ENCODE data around the gene CDHR2.

The CDHR2 gene

DNA sequence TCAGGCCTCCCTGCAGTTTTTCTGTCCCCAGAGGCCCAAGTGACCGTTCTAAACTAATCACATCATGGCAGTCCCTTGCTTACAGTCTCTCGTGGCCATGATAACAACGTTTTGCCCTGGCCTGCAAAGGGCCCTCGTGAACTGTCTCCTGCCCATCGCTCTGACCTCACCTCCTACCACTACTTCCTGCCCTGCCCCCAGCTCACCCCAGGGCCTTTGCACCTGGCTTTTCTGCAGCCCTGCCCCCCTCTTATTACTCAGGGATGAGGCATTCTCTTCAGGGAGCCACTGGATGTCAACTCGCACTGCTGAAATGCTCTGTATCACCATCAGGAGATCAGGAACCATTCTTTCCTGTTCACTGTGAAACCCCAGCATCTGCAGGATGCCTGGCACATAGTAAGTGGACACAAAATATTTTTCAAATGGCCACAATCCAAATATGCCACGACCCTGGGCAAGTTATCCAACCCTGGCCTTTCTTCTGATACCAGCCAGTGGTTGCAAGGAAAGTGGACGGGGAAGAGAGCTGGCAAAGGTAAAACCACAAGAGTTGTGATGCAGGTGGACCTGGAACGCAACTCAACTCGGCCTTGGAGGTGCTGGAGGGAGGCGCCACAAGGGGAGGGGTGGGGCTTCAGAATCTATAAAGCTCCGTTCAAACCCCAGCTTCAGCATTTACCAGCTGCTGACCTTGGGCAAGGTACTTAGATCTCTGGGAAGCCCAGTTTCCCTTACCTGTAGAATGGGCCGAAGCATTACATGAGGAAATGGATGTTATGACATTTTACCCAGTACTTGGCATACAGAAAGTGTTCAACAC is 79.5 kb downstream of the CDHR2 start:
- TF ChIP-seq ZNF274 (IDR thresholded peaks at IDR 0.05; ENCODE audit: low read depth, low read length): no peak
- no peak for TF ChIP-seq SUZ12 (IDR thresholded peaks at IDR 0.05; ENCODE audit: extremely low read depth, insufficient read depth, insufficient read length)
- TF ChIP-seq YY1 (IDR thresholded peaks at IDR 0.05; ENCODE audit: insufficient read depth, insufficient read length): no peak
- peaks cover 39% of the 10 kb centered on the region for H3K27me3 ChIP-seq (ENCODE audit: insufficient read depth, insufficient read length)
- H3K9ac ChIP-seq (ENCODE audit: insufficient read length, low read depth): no peak overlapping the region
- H3K4me3 ChIP-seq (ENCODE audit: insufficient read length, low read depth): no peak overlapping the region
- H3K36me3 ChIP-seq (ENCODE audit: insufficient read depth, insufficient read length, low read length): no peaks in the 10 kb centered on the region
- H3K9me3 ChIP-seq (ENCODE audit: insufficient read depth, low read length): no peaks in the 10 kb centered on the region
- no peak for DNase-seq (ENCODE audit: low read depth, low spot score)
- H3K4me1 ChIP-seq (ENCODE audit: insufficient read depth, insufficient read length): peaks cover 8% of the 10 kb centered on the region

DNA sequence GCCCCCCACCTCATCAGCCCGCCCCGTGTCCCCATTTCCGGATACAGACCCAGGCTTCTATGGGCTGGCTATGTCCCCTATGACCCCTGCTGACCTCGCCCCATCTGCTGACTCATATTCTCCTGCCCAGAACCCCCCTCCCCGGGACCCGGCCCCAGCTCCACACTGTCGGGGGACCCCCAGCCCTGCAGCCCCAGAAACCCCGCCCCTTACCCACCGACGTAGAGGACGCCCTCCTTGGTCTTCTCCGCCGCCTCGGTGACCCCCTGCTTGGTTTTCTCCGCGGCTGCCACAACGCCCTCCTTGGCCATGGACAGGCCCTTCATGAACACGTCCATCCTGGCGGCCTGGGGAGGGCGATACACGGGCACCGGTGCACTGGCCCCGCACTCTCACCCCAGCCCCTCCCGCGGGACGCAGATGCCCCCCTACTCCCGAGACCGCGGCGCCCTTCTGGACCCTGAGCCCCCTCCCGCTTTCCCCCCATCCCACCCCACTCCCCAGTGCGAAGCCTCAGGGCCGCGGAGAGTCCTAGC is 80.2 kb downstream of the CDHR2 start:
- Histone ChIP-seq H3K27me3 (ENCODE audit: insufficient read depth, insufficient read length) (peaks cover 39% of the 10 kb centered on the region), H3K4me3 (ENCODE audit: insufficient read length, low read depth) (peak overlapping the region; percentile 70)
- TF ChIP-seq SUZ12 (IDR thresholded peaks at IDR 0.05; ENCODE audit: extremely low read depth, insufficient read depth, insufficient read length) (no peak), YY1 (IDR thresholded peaks at IDR 0.05; ENCODE audit: insufficient read depth, insufficient read length) (no peak), ZNF274 (IDR thresholded peaks at IDR 0.05; ENCODE audit: low read depth, low read length) (no peak)

DNA sequence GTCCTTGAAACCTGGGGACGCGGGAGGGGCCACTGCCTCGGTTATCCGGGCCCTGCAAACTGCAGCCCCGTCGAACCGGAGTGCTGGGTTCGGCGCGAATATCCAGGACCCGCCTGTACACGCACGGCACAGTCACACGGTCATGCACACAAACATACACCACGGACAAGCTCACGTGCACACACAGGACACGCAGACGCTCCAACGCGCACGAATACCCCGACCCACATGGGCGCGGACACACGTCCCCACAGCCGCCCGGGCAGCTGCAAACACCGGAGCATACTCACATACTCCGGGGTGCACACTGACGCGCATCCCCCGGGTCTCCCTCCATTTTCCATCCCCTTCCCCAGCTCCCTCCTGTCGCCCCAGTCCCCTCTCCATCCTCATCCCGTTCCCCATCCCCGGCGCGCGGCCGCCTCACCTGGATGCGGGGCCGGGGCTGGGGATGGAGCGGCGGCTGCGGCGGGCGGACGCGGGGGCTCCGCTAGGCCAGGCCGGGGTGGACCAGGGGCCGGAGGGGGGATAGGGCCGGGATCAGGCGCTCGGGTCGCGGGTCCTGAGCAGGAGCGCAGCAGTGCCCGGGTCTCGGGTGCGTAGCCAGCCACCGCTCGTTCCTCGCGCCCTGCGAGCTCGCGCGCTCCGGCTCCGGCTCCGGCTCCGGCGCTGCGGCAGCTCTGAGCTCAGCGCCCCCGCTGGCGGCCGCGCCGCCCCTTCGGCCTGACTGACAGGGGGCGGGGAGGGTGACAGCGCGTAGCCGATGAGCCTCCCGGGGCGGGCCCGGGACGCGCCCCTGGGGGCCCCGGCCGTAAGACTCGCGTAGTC is 80.9 kb downstream of the CDHR2 start, which contains the start of the genes EIF4E1B and SNCB:
EIF4E1B (plus strand) TSS at position 823 of the 828 bp plus-strand sequence. CDS start 12,113 bp downstream, outside the sequence.
SNCB (minus strand) TSS at position 682 of the 828 bp plus-strand sequence. CDS start 880 bp downstream, outside the sequence.
- H3K9ac ChIP-seq (ENCODE audit: insufficient read length, low read depth): peak within 1 kb of the TSS; percentile 70
- no peaks in the 10 kb centered on the region for H3K9me3 ChIP-seq (ENCODE audit: insufficient read depth, low read length)
- no peaks in the 10 kb centered on the region for H3K36me3 ChIP-seq (ENCODE audit: insufficient read depth, insufficient read length, low read length)
- H3K4me1 ChIP-seq (ENCODE audit: insufficient read depth, insufficient read length): peaks cover 5% of the 10 kb centered on the region
- peak within 1 kb of the TSS; percentile 70 for H3K4me3 ChIP-seq (ENCODE audit: insufficient read length, low read depth)
- peaks cover 39% of the 10 kb centered on the region for H3K27me3 ChIP-seq (ENCODE audit: insufficient read depth, insufficient read length)
- no peak for TF ChIP-seq YY1 (IDR thresholded peaks at IDR 0.05; ENCODE audit: insufficient read depth, insufficient read length)
- no peak for TF ChIP-seq ZNF274 (IDR thresholded peaks at IDR 0.05; ENCODE audit: low read depth, low read length)
- TF ChIP-seq SUZ12 (IDR thresholded peaks at IDR 0.05; ENCODE audit: extremely low read depth, insufficient read depth, insufficient read length): no peak
- no peak for DNase-seq (ENCODE audit: low read depth, low spot score)

More for the DNA sequence above, 80.2 kb downstream of the CDHR2 start:
- Histone ChIP-seq H3K4me1 (ENCODE audit: insufficient read depth, insufficient read length) (peaks cover 8% of the 10 kb centered on the region), H3K9me3 (ENCODE audit: insufficient read depth, low read length) (no peaks in the 10 kb centered on the region), H3K36me3 (ENCODE audit: insufficient read depth, insufficient read length, low read length) (no peaks in the 10 kb centered on the region), H3K9ac (ENCODE audit: insufficient read length, low read depth) (peak overlapping the region; percentile 70)
- DNase-seq (ENCODE audit: low read depth, low spot score): no peak

DNA sequence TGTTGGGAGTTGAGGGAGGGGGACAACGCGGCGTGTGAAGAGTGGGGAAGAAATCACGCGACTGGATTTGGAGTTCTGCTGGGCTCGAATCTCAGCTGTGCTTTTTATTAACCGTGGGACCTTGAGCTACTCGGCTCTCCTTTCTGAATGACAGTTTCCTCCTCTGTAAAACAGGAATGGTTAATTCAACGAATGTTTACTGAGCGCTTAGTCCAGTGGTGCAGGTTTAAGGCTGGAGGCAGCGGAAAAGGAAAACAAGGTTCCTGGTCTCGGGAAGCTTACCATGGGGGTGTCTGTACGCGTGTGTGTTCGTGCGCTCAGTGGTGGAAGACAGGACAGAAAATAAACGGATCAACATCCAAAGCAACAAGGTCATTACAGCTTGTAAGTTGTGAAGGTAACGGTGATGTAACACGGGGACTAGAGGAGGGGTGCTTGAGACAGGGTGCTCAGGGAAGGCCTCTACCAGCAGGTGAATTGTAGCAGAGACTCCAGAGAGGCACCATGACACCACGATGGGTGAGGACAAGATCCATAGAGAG is 81.6 kb downstream of the CDHR2 start:
- Histone ChIP-seq H3K4me1 (ENCODE audit: insufficient read depth, insufficient read length) (peaks cover 5% of the 10 kb centered on the region), H3K36me3 (ENCODE audit: insufficient read depth, insufficient read length, low read length) (no peaks in the 10 kb centered on the region), H3K4me3 (ENCODE audit: insufficient read length, low read depth) (peak overlapping the region; percentile 70), H3K9ac (ENCODE audit: insufficient read length, low read depth) (peak overlapping the region; percentile 44), H3K9me3 (ENCODE audit: insufficient read depth, low read length) (no peaks in the 10 kb centered on the region), H3K27me3 (ENCODE audit: insufficient read depth, insufficient read length) (peaks cover 39% of the 10 kb centered on the region)
- TF ChIP-seq ZNF274 (IDR thresholded peaks at IDR 0.05; ENCODE audit: low read depth, low read length): no peak
- no peak for TF ChIP-seq SUZ12 (IDR thresholded peaks at IDR 0.05; ENCODE audit: extremely low read depth, insufficient read depth, insufficient read length)
- no peak for TF ChIP-seq YY1 (IDR thresholded peaks at IDR 0.05; ENCODE audit: insufficient read depth, insufficient read length)
- no peak for DNase-seq (ENCODE audit: low read depth, low spot score)

DNA sequence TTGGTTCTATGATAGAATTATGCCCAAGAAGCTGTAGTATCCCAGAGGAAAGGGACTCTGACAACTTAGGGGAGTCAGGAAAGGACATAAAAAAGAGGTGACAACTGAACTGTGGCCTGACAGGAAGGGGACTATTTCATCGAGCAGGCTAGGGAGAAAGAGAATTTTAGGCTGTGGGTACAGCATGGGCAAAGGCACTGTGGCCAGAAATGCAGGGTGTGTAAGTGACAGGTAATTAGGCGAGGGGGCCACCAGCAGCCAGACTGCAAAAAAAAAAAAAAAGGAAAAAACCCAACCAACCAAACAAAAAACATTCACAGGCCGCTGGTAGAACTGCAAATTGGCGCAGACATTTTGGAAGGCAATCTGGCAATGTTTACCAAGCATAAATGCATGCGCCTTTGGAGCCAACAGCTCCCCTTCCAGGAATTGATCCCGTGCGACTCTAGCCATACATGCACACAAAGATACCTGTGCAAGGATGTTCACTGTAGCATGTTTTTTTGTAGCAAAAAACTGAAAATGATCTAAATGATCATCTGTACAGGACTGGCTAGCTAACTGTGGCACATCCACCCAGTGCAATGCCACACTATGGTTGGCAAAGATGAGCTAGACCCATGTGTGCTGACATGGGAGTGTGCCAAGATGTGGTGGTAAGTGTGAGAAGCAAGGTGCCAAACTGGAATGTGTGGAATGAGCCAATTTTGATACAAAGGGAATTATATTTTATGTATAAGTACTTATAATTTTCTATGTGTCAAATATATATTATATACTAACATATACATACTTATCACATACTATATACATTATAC is 82.5 kb downstream of the CDHR2 start:
- no peak for DNase-seq (ENCODE audit: low read depth, low spot score)
- H3K9me3 ChIP-seq (ENCODE audit: insufficient read depth, low read length): no peaks in the 10 kb centered on the region
- no peak overlapping the region for H3K4me3 ChIP-seq (ENCODE audit: insufficient read length, low read depth)
- H3K27me3 ChIP-seq (ENCODE audit: insufficient read depth, insufficient read length): peaks cover 39% of the 10 kb centered on the region
- H3K36me3 ChIP-seq (ENCODE audit: insufficient read depth, insufficient read length, low read length): no peaks in the 10 kb centered on the region
- no peak for TF ChIP-seq SUZ12 (IDR thresholded peaks at IDR 0.05; ENCODE audit: extremely low read depth, insufficient read depth, insufficient read length)
- TF ChIP-seq ZNF274 (IDR thresholded peaks at IDR 0.05; ENCODE audit: low read depth, low read length): no peak
- TF ChIP-seq YY1 (IDR thresholded peaks at IDR 0.05; ENCODE audit: insufficient read depth, insufficient read length): no peak
- H3K9ac ChIP-seq (ENCODE audit: insufficient read length, low read depth): no peak overlapping the region
- peaks cover 4% of the 10 kb centered on the region for H3K4me1 ChIP-seq (ENCODE audit: insufficient read depth, insufficient read length)

DNA sequence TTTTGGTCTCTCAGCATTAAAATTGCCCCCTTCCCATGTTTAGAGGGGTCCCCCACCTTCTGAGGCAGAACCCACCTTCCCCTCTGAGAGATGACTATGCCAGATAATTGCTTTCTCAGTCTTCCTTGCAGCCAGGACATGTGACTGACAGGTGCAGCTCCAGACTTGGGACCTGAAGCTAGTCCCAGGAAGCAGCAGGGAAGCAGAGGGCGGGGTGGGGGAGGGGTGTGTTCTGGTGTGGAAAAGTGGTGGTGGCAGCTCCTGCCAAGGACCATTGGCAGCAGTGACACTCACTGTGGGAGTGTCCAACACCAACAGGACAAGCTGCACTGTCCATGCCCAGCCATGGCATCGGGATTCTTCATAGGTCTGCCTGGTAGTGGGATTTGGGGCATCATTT is 83.6 kb downstream of the CDHR2 start:
- Histone ChIP-seq H3K9me3 (ENCODE audit: insufficient read depth, low read length) (no peaks in the 10 kb centered on the region), H3K9ac (ENCODE audit: insufficient read length, low read depth) (no peak overlapping the region), H3K4me3 (ENCODE audit: insufficient read length, low read depth) (no peak overlapping the region), H3K4me1 (ENCODE audit: insufficient read depth, insufficient read length) (no peaks in the 10 kb centered on the region), H3K36me3 (ENCODE audit: insufficient read depth, insufficient read length, low read length) (no peaks in the 10 kb centered on the region), H3K27me3 (ENCODE audit: insufficient read depth, insufficient read length) (peaks cover 39% of the 10 kb centered on the region)
- no peak for TF ChIP-seq ZNF274 (IDR thresholded peaks at IDR 0.05; ENCODE audit: low read depth, low read length)
- no peak for DNase-seq (ENCODE audit: low read depth, low spot score)

All from NT2/D1 (cell line).